Left ventricle myocardium inferior (tissue), 1 donor: ENCODE measurements around the gene FGG. TPM values are rescaled to one million over a fixed set of nuclear protein-coding genes. Genes with fewer than 3 reads are reported as not detected.

Experiments used
- DNase-seq: peaks from one replicate; pipeline ENCODE4 v3.0.0-alpha.2; 2020
- H3K27ac ChIP-seq: fragments of 200-600 bp; replicated peaks from 2 replicates; pipeline ENCODE4 v1.8.0; 2021
- H3K27me3 ChIP-seq: fragments of 200-600 bp; 2 replicates; pipeline ENCODE4 v1.8.0; 2021; ENCODE audit warnings: low read depth
- H3K36me3 ChIP-seq: fragments of 200-600 bp; 2 replicates; pipeline ENCODE4 v1.8.0; 2021
- H3K4me1 ChIP-seq: fragments of 200-600 bp; 2 replicates; pipeline ENCODE4 v1.8.0; 2021
- H3K4me3 ChIP-seq: fragments of 200-600 bp; 2 replicates; pipeline ENCODE4 v1.8.0; 2021; ENCODE audit warnings: mild to moderate bottlenecking, moderate library complexity
- H3K9me3 ChIP-seq: fragments of 200-600 bp; replicated peaks from 2 replicates; pipeline ENCODE4 v1.8.0; 2021
- CTCF ChIP-seq: fragments of 200-600 bp; IDR thresholded peaks from 2 replicates; pipeline ENCODE4 v1.8.0; 2021; ENCODE audit warnings: antibody characterized with exemption, mild to moderate bottlenecking, borderline replicate concordance
- intact Hi-C: fragments of 100-400 bp; cut with micrococcal nuclease; formaldehyde crosslinking; loops from one replicate; pipeline ENCODE4 v1.11.0; 2022
- total RNA-seq: library from RNA; stranded (reverse); fragmentation: NEBNext Ultra II Directional; extraction: Animal tissue kit (Norgen Biotek cat#: 25700); gene quantifications from one replicate; pipeline ENCODE4 v1.2.1, GENCODE V29; 2021
- donor health status: DM: no; HTN: yes; CAD: no; lungs with severe emphysema.

Gene FGG
- total RNA-seq, 1 donor from 2014 or later: not detected

DNA sequence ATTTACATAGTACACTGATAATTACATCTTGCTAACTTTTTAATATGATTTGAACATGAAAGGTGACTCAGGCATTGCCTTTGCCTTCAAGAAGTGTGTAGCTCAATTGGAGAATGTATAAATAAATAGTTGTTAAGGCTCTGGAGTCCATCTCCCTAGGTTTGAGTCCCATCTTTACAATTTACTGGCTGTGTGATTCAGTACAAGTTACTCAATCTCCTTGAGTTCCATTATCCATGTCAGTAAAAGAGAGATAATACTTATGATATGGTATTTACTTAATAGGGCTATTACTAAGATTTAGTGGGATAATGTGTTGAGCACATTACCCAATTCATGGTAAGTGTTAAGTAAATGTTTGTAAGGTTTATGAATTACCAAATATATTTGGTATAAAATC lies 1.9 kb upstream of the FGG start:
- Histone ChIP-seq H3K27ac (no peak overlapping the region), H3K36me3 (no peaks in the 10 kb centered on the region), H3K4me3 (no peak overlapping the region), H3K9me3 (no peaks in the 10 kb centered on the region), H3K4me1 (no peaks in the 10 kb centered on the region), H3K27me3 (peaks cover 11% of the 10 kb centered on the region)
- no peak for TF ChIP-seq CTCF
- intact Hi-C loops: no loop called here
- no peak for DNase-seq

DNA sequence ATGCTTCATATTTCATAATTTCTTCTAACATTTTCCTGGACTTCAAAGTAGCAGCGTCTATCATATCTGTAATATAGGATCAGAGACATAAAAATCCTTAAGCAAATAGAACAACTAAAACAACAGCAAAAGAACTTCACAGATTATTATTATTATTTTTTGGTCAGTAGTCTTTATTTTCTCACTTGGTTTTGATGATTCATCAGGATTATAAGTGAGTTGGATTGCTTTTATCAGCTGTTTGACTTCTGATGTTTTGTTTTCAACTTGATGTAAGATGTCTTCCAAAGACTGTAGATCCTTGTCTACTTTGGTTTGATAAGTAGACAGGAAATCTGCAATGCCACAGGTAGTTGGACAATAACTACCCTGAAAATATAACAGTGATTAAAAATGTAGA lies 623 bp downstream of the FGG start:
- Histone ChIP-seq H3K36me3 (no peaks in the 10 kb centered on the region), H3K4me3 (no peak overlapping the region), H3K27me3 (peaks cover 24% of the 10 kb centered on the region), H3K4me1 (no peaks in the 10 kb centered on the region), H3K9me3 (no peaks in the 10 kb centered on the region), H3K27ac (no peak overlapping the region)
- DNase-seq: no peak
- intact Hi-C loops: no loop called here
- TF ChIP-seq CTCF: no peak

GRCh38 chr4:154610582-154610981 lies 1.9 kb downstream of the FGG start:
- no peaks in the 10 kb centered on the region for H3K4me1 ChIP-seq
- H3K27ac ChIP-seq: no peak overlapping the region
- H3K4me3 ChIP-seq: no peak overlapping the region
- H3K27me3 ChIP-seq: peaks cover 24% of the 10 kb centered on the region
- H3K36me3 ChIP-seq: no peaks in the 10 kb centered on the region
- DNase-seq: no peak
- TF ChIP-seq CTCF: no peak
- intact Hi-C loops: no loop called here
- H3K9me3 ChIP-seq: no peaks in the 10 kb centered on the region

- H3K9me3 ChIP-seq: no peaks in the 10 kb centered on the region
- no peak overlapping the region for H3K4me3 ChIP-seq
- H3K27me3 ChIP-seq: peaks cover 24% of the 10 kb centered on the region
- no peaks in the 10 kb centered on the region for H3K4me1 ChIP-seq
- no peak for TF ChIP-seq CTCF
- H3K27ac ChIP-seq: no peak overlapping the region
- DNase-seq: no peak
- H3K36me3 ChIP-seq: no peaks in the 10 kb centered on the region
- intact Hi-C loops: no loop called here
These were observed 2.9 kb downstream of the FGG start for GRCh38 chr4:154609532-154609931.

DNA sequence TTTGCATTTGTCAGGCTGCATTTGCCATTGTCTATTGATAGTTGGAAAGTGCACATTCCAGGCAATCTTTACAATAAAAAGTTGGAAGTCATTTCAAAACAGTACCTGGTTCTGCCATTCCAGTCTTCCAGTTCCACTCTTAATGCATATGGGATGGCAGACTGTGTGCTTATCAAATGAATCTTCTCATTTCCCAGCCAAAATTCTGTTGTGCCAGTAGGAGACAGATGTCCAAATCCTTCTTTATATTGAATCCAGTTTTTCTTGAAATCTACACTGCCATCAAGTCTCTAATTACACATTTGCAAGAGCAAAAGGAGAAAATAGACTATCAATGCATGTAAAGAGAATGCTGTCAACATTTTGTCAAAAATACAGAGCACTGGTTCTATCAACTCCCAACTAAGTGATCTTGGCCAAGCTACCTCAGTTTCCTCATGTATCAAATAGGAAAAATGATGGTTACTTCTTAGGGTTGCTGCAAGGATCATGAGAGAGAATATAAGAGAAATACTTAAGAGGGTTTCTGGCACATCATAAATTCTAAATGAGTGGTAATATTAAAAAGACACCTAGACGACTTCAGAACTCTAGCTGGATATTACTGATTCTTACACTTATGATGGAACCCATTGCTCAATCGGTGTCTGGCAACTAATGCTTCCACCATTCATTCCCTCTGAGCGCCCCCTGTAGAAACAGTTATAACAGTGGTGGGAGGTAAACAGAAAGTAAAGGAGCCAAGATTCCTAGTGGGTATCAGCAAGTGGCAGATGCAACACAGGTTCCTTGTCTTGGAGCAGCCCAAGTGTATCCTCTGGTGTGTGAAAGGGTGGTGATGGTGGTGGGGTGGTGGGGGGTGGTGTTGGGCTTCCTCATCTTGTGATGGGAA lies 3.8 kb downstream of the FGG start:
- Histone ChIP-seq H3K27me3 (peaks cover 24% of the 10 kb centered on the region), H3K4me3 (no peak overlapping the region), H3K36me3 (no peaks in the 10 kb centered on the region), H3K9me3 (no peaks in the 10 kb centered on the region), H3K4me1 (no peaks in the 10 kb centered on the region), H3K27ac (no peak overlapping the region)
- intact Hi-C loops: no loop called here
- TF ChIP-seq CTCF: no peak
- DNase-seq: no peak
